AG04450 (cell line): ENCODE data around the gene ARHGEF18. TPM values are rescaled to one million over a fixed set of nuclear protein-coding genes. Genes with fewer than 3 reads are reported as not detected.

ENCODE experiments used
- CTCF ChIA-PET: fragments of 300-600, 350-600 bp; formaldehyde crosslinking; extraction: SDS; loops from one replicate; lab custom pipeline; 2022; ENCODE audit warnings: antibody characterized with exemption, inconsistent platforms; lab: Charles Lee
- POLR2A ChIA-PET: fragments of 350-600 bp; formaldehyde crosslinking; extraction: SDS; loops from one replicate; lab custom pipeline; 2021; ENCODE audit warnings: antibody characterized with exemption, inconsistent platforms; lab: Yijun Ruan, JAX
- DNase-seq: peaks from one replicate; pipeline ENCODE4 v3.0.0-alpha.2; 2011; ENCODE audit warnings: low read depth, low spot score
- H3K27ac ChIP-seq: one replicate; pipeline ENCODE4 v1.5.1; 2012; ENCODE audit warnings: low read depth, low read length, control low read depth
- H3K27me3 ChIP-seq: one replicate; pipeline ENCODE4 v1.6.0; 2012; ENCODE audit warnings: low read length; ENCODE audit not compliant: control insufficient read depth, insufficient read depth
- H3K4me3 ChIP-seq: 2 replicates; pipeline ENCODE4 v1.5.1; 2011; ENCODE audit warnings: mild to moderate bottlenecking, low read depth, low read length, control low read depth
- H3K9me3 ChIP-seq: 2 replicates; pipeline ENCODE4 v1.5.1; 2012; ENCODE audit warnings: low read length; ENCODE audit not compliant: control insufficient read depth, insufficient read depth
- polyA plus RNA-seq: library from polyadenylated mRNA; depleted of rRNA; stranded (reverse); fragments of >200 nt; gene quantifications from 2 replicates; pipeline ENCODE4 v1.2.3, GENCODE V29; 2011
- TF ChIP-seq, protein P1 (sequence below): IDR thresholded peaks from 2 replicates; pipeline ENCODE4 v1.5.1; 2011; ENCODE audit warnings: low read depth, low read length, control low read depth, inconsistent platforms

Gene ARHGEF18
- polyA plus RNA-seq, 1 experiment = 4.9 TPM

DNA sequence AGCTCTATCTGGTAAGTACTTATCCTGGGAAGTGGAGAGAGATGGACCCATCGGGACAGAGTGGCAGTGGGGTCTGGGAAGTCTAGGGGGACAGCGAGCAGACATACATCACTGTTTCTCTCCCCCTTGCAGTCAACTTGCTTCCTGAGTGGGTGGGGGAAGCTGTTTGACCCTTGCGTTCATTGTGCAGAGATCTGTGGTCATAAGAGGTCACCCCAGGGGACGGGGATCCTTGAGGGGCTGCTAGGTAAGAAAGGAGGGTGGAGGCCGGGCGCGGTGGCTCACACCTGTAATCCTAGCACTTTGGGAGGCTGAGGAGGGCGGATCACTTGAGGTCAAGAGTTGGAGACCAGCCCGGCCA, 474 bp downstream of the ARHGEF18 start:
- Histone ChIP-seq H3K9me3 (peaks cover 12% of the 10 kb centered on the region; the same call in 1 of the 2 replicates), H3K4me3 (no peak overlapping the region), H3K27ac (no peak overlapping the region), H3K27me3 (no peaks in the 10 kb centered on the region)
- CTCF ChIA-PET = no interaction called here
- POLR2A ChIA-PET = no interaction called here
- no peak for DNase-seq
- TF ChIP-seq, protein P1, sequence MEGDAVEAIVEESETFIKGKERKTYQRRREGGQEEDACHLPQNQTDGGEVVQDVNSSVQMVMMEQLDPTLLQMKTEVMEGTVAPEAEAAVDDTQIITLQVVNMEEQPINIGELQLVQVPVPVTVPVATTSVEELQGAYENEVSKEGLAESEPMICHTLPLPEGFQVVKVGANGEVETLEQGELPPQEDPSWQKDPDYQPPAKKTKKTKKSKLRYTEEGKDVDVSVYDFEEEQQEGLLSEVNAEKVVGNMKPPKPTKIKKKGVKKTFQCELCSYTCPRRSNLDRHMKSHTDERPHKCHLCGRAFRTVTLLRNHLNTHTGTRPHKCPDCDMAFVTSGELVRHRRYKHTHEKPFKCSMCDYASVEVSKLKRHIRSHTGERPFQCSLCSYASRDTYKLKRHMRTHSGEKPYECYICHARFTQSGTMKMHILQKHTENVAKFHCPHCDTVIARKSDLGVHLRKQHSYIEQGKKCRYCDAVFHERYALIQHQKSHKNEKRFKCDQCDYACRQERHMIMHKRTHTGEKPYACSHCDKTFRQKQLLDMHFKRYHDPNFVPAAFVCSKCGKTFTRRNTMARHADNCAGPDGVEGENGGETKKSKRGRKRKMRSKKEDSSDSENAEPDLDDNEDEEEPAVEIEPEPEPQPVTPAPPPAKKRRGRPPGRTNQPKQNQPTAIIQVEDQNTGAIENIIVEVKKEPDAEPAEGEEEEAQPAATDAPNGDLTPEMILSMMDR = no peak

DNA sequence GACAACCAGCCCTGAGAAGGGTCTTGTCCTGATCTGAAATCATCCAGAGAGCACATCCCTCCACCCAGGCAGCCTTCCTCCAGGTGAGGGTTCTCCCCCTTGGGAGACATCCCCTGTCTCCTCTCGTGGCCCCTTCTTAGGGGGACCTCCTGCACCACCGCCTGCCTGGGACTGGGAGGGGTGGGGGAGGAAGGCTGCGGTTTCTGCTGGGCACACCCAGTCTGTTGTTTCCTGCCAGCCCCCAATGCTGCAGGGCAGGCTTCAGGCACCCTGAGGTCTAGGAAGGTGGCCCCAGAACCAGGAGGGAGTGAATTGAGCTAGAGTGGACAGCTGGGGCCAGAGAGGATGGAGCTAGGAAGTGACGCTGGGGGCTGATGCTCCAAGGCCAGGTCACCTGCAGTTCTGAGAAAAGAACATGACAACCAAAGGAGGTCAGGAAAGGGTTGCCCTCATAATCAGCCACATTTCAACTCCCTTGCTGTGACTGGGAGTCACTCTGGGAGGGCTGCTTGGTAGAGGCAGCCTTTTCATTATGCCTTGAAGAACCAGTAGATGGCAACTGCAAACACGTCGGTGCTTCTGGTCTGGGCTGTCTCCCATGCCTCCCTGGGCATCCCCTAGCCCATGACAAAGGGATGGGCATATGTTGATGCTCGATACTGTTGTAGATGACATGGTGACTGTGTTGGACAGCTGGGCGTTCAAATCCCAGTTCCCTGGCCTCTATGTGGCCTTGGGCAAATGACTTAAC, 1.4 kb downstream of the ARHGEF18 start:
- TF ChIP-seq, protein P1 = no peak
- ChIA-PET CTCF (no interaction called here), POLR2A (no interaction called here)
- Histone ChIP-seq H3K4me3 (no peak overlapping the region), H3K9me3 (peaks cover 13% of the 10 kb centered on the region; the same call in 1 of the 2 replicates), H3K27me3 (peaks cover 2% of the 10 kb centered on the region), H3K27ac (no peak overlapping the region)
- DNase-seq = no peak

DNA sequence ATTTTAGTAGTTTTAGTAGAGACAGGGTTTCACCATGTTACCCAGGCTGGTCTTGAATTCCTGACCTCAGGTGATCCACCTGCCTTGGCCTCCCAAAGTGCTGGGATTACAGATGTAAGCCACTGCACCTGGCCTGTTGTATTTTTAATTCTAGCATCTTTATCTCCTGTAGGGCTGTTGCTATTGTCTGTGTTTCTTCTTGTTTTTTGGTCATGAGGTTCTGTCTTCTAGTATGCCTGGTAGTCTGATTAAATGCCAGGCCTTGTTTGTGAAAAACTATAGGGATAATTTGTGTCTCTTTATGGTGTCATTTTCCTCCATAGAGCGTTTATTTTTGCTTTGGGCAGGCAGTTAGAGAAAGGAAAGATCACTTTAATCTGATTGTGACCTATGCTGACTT, 3.1 kb downstream of the ARHGEF18 start:
- peaks cover 17% of the 10 kb centered on the region; the same call in 1 of the 2 replicates for H3K9me3 ChIP-seq
- H3K27ac ChIP-seq = no peak overlapping the region
- ChIA-PET POLR2A (no interaction called here), CTCF (interaction anchor here (1.9 kb wide), 1 partner anchor 249 kb away, joined by 4 read pairs; no protein-coding TSS in a partner anchor)
- H3K27me3 ChIP-seq = peaks cover 4% of the 10 kb centered on the region
- no peak for DNase-seq
- no peak overlapping the region for H3K4me3 ChIP-seq
- TF ChIP-seq, protein P1 = no peak

DNA sequence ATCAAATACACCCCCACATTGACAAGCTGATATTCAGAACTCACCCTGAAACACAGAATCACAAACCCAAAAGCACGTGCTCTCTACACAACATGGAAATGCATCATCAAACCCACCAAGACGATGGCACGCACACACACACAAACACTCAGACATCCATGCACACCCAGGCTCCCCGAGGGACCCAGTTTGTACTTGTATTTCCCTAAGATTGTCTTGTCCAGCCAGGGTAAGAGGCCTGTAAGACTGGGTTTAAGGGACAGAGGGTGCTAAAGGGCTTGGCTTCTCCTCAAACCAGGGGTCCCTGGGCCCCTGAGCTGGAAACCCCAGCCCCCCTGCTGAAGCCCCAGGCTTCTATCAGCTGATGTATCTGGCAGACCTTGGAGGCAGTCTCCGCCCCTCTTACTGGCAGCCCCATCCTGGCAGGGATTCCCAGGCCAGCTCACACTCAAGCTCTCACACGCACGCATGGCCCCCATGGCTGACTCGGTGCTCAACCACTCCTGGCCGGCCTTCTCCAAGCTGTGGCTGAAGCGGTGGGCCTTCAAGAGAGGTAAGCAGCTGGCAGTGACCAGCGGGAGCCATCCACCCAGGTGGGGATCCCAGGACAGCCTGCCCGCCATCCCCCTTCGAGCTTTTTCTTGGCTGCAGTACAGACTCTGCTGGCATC, 6.5 kb downstream of the ARHGEF18 start:
- no peak overlapping the region for H3K4me3 ChIP-seq
- ChIA-PET POLR2A (interaction anchor here (0.5 to 0.7 kb wide), 2 partner anchors 43 to 139 kb away, joined by 3 to 4 read pairs; no protein-coding TSS in a partner anchor), CTCF (interaction anchor here (0.6 to 3.4 kb wide), 16 partner anchors 13 to 445 kb away, joined by 3 to 43 read pairs (median 4); partner anchors contain the start of genes MCOLN1 and TRAPPC5)
- peaks cover 8% of the 10 kb centered on the region; the same call in 1 of the 2 replicates for H3K9me3 ChIP-seq
- H3K27ac ChIP-seq = no peak overlapping the region
- H3K27me3 ChIP-seq = peaks cover 11% of the 10 kb centered on the region
- DNase-seq = no peak
- TF ChIP-seq, protein P1 = no peak
